Osteocyte (in vitro differentiated cells): ENCODE data around the gene SMYD3. TPM values are rescaled to one million over a fixed set of nuclear protein-coding genes. Genes with fewer than 3 reads are reported as not detected.
"Not testable (repeated sequence)": the region's sequence is repeated elsewhere in the genome, so short reads cannot be mapped to it uniquely, and the experiment has no call there.

Experiments
- DNase-seq: peaks from one replicate; pipeline ENCODE4 v3.0.0; 2021; ENCODE audit warnings: mixed read lengths; ENCODE audit not compliant: unreplicated experiment; ENCODE audit errors: extremely low spot score
- H3K27ac Mint-ChIP-seq: one replicate; pipeline ENCODE4 v1.8.0; 2021; ENCODE audit warnings: mild to moderate bottlenecking, mixed read lengths; ENCODE audit not compliant: unreplicated experiment
- H3K27me3 Mint-ChIP-seq: one replicate; pipeline ENCODE4 v1.8.0; 2021; ENCODE audit warnings: mixed read lengths; ENCODE audit not compliant: unreplicated experiment
- H3K36me3 Mint-ChIP-seq: one replicate; pipeline ENCODE4 v1.8.0; 2021; ENCODE audit warnings: mixed read lengths; ENCODE audit not compliant: unreplicated experiment
- H3K4me1 Mint-ChIP-seq: one replicate; pipeline ENCODE4 v1.8.0; 2021; ENCODE audit warnings: mixed read lengths; ENCODE audit not compliant: unreplicated experiment
- H3K4me3 Mint-ChIP-seq: one replicate; pipeline ENCODE4 v1.8.0; 2021; ENCODE audit warnings: mild to moderate bottlenecking, moderate library complexity, mixed read lengths; ENCODE audit not compliant: unreplicated experiment
- H3K9me3 Mint-ChIP-seq: one replicate; pipeline ENCODE4 v1.8.0; 2021; ENCODE audit warnings: mixed read lengths; ENCODE audit not compliant: unreplicated experiment
- CTCF ChIP-seq: fragments of 200-600 bp; sonication (generic); IDR thresholded peaks from 2 replicates; pipeline ENCODE4 v1.5.0; 2021; ENCODE audit warnings: antibody characterized with exemption, mild to moderate bottlenecking, moderate library complexity
- total RNA-seq: library from RNA; stranded (reverse); gene quantifications from 2 replicates; pipeline ENCODE4 v1.2.1, GENCODE V29; 2021

The SMYD3 gene
- total RNA-seq, 1 donor from 2014 or later: 22.3 TPM

- H3K27me3 Mint-ChIP-seq: no peaks in the 10 kb centered on the region
- H3K4me1 Mint-ChIP-seq: peaks cover 14% of the 10 kb centered on the region
- no peaks in the 10 kb centered on the region for H3K9me3 Mint-ChIP-seq
- DNase-seq: no peak
- no peaks in the 10 kb centered on the region for H3K36me3 Mint-ChIP-seq
- no peak for TF ChIP-seq CTCF
- peak overlapping the region; percentile 50 for H3K27ac Mint-ChIP-seq
- no peak overlapping the region for H3K4me3 Mint-ChIP-seq
These were observed 134.5 kb downstream of the SMYD3 start for GRCh38 chr1:246372559-246372958.

- Mint-ChIP-seq H3K27ac (no peak overlapping the region), H3K4me3 (no peak overlapping the region), H3K27me3 (no peaks in the 10 kb centered on the region), H3K36me3 (no peaks in the 10 kb centered on the region), H3K9me3 (no peaks in the 10 kb centered on the region), H3K4me1 (peaks cover 11% of the 10 kb centered on the region)
- TF ChIP-seq CTCF: no peak
- DNase-seq: no peak
These were observed 140.0 kb downstream of the SMYD3 start for GRCh38 chr1:246367041-246367440.

- H3K4me3 Mint-ChIP-seq: no peak overlapping the region
- no peaks in the 10 kb centered on the region for H3K27me3 Mint-ChIP-seq
- H3K9me3 Mint-ChIP-seq: peaks cover 3% of the 10 kb centered on the region
- DNase-seq: no peak
- peak overlapping the region; percentile 25 for H3K27ac Mint-ChIP-seq
- no peak for TF ChIP-seq CTCF
- peaks cover 2% of the 10 kb centered on the region for H3K36me3 Mint-ChIP-seq
- peaks cover 11% of the 10 kb centered on the region for H3K4me1 Mint-ChIP-seq
These were observed 141.4 kb downstream of the SMYD3 start for GRCh38 chr1:246365708-246366107.

- no peak for TF ChIP-seq CTCF
- DNase-seq: no peak
- Mint-ChIP-seq H3K4me1 (peaks cover 11% of the 10 kb centered on the region), H3K4me3 (no peak overlapping the region), H3K27ac (no peak overlapping the region), H3K36me3 (peaks cover 5% of the 10 kb centered on the region), H3K9me3 (peaks cover 9% of the 10 kb centered on the region), H3K27me3 (no peaks in the 10 kb centered on the region)
These were observed 142.6 kb downstream of the SMYD3 start for GRCh38 chr1:246364415-246364941.

- not testable (repeated sequence) for H3K27ac Mint-ChIP-seq, H3K27me3 Mint-ChIP-seq, DNase-seq, H3K36me3 Mint-ChIP-seq, H3K4me3 Mint-ChIP-seq
- H3K4me1 Mint-ChIP-seq: peaks cover 11% of the 10 kb centered on the region
- peaks cover 27% of the 10 kb centered on the region for H3K9me3 Mint-ChIP-seq
These were observed 150.0 kb downstream of the SMYD3 start for GRCh38 chr1:246357014-246357598.
